HEK293T (cell line): ENCODE measurements around the gene UPP1.

ENCODE experiments used
- ARNT ChIP-seq: fragments of 450-650 bp; IDR thresholded peaks from 2 replicates; pipeline ENCODE4 v1.6.1; 2017; ENCODE audit warnings: mild to moderate bottlenecking
- BHLHE40 ChIP-seq: fragments of 450-650 bp; IDR thresholded peaks from 2 replicates; pipeline ENCODE4 v1.6.1; 2016; ENCODE audit warnings: mild to moderate bottlenecking, moderate library complexity, borderline replicate concordance
- CTBP1 ChIP-seq: fragments of 450-650 bp; IDR thresholded peaks from 2 replicates; pipeline ENCODE4 v1.6.1; 2016; ENCODE audit warnings: borderline replicate concordance
- ELF4 ChIP-seq: fragments of 450-650 bp; IDR thresholded peaks from 2 replicates; pipeline ENCODE4 v1.6.1; 2017; ENCODE audit warnings: antibody characterized with exemption
- FOXA1 ChIP-seq: fragments of 450-650 bp; IDR thresholded peaks from 2 replicates; pipeline ENCODE4 v1.6.1; 2016; ENCODE audit warnings: mild to moderate bottlenecking
- FOXM1 ChIP-seq: fragments of 450-650 bp; IDR thresholded peaks from 2 replicates; pipeline ENCODE4 v1.6.1; 2017; ENCODE audit warnings: mild to moderate bottlenecking, borderline replicate concordance
- HDGF ChIP-seq: fragments of 450-650 bp; IDR thresholded peaks from 2 replicates; pipeline ENCODE4 v1.6.1; 2017; ENCODE audit warnings: antibody characterized with exemption, borderline replicate concordance
- L3MBTL2 ChIP-seq: fragments of 450-650 bp; conservative IDR thresholded peaks from 2 replicates; pipeline ENCODE4 v1.6.1; 2016; ENCODE audit warnings: mild to moderate bottlenecking
- NFRKB ChIP-seq: fragments of 450-650 bp; IDR thresholded peaks from 2 replicates; pipeline ENCODE4 v1.6.1; 2016; ENCODE audit warnings: mild to moderate bottlenecking, moderate library complexity
- SP1 ChIP-seq: fragments of 450-650 bp; IDR thresholded peaks from 2 replicates; pipeline ENCODE4 v1.6.1; 2017
- SUZ12 ChIP-seq: fragments of 450-650 bp; IDR thresholded peaks from 2 replicates; pipeline ENCODE4 v1.6.1; 2016; ENCODE audit warnings: mild to moderate bottlenecking
- TARDBP ChIP-seq: fragments of 450-650 bp; IDR thresholded peaks from 2 replicates; pipeline ENCODE4 v1.6.1; 2016
- ZNF384 ChIP-seq: fragments of 450-650 bp; IDR thresholded peaks from 2 replicates; pipeline ENCODE4 v1.6.1; 2016

GRCh38 chr7:48067475-48067874 is 21.6 kb upstream of the UPP1 start:
- TF ChIP-seq FOXA1 (no peak), TARDBP (no peak), SUZ12 (no peak), FOXM1 (no peak), SP1 (no peak), BHLHE40 (no peak), ZNF384 (no peak), NFRKB (no peak), ELF4 (no peak), HDGF (no peak), ARNT (no peak), L3MBTL2 (no peak), CTBP1 (no peak)
